ENCODE data around the gene CCDC7. TPM values are rescaled to one million over a fixed set of nuclear protein-coding genes. Genes with fewer than 3 reads are reported as not detected.

The CCDC7 gene
- total RNA-seq, 4 donors from 2014 or later = 15.1 to 72.3 (median 22.6) TPM

- WGBS = 79% methylated on average over 2 of the region's 2 CpGs
- H3K4me3 ChIP-seq = no peak overlapping the region
- no peaks in the 10 kb centered on the region for H3K9me3 ChIP-seq
- TF ChIP-seq, protein P1, sequence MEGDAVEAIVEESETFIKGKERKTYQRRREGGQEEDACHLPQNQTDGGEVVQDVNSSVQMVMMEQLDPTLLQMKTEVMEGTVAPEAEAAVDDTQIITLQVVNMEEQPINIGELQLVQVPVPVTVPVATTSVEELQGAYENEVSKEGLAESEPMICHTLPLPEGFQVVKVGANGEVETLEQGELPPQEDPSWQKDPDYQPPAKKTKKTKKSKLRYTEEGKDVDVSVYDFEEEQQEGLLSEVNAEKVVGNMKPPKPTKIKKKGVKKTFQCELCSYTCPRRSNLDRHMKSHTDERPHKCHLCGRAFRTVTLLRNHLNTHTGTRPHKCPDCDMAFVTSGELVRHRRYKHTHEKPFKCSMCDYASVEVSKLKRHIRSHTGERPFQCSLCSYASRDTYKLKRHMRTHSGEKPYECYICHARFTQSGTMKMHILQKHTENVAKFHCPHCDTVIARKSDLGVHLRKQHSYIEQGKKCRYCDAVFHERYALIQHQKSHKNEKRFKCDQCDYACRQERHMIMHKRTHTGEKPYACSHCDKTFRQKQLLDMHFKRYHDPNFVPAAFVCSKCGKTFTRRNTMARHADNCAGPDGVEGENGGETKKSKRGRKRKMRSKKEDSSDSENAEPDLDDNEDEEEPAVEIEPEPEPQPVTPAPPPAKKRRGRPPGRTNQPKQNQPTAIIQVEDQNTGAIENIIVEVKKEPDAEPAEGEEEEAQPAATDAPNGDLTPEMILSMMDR (IDR thresholded peaks at IDR 0.05) = no peak
- no peak for TF ChIP-seq EP300 (IDR thresholded peaks at IDR 0.05)
- TF ChIP-seq POLR2A (IDR thresholded peaks at IDR 0.05; ENCODE audit: low read depth) = no peak
- no peak for TF ChIP-seq POLR2AphosphoS5 (IDR thresholded peaks at IDR 0.05)
- peaks cover 0 to 45% (median 30%) of the 10 kb centered on the region in 4 donors for H3K4me1 ChIP-seq
- intact Hi-C loops (cut with DNase I) = no loop called here
- no peaks in the 10 kb centered on the region for H3K27me3 ChIP-seq
- H3K36me3 ChIP-seq = peaks cover 42 to 99% (median 84%) of the 10 kb centered on the region in 4 donors
- no peak for DNase-seq (ENCODE audit: extremely low spot score)
- no peak overlapping the region for H3K27ac ChIP-seq (replicated peaks in 1 of 4)
Observed at GRCh38 chr10:32923849-32924248, 477.9 kb downstream of the CCDC7 start.

Other genes starting within 250 kb of the CCDC7 start
- gene EPC1, start 99.0 kb upstream of the CCDC7 start, total RNA-seq = 10 to 100 TPM; 23.5 to 40.4 (median 35.2) TPM

Measured in esophagus muscularis mucosa (tissue), 4 donors.